Sigmoid colon (tissue), 4 donors: ENCODE results near the gene TMEM119.

ENCODE experiments used
- CTCF ChIP-seq, 4 experiments: fragments of 450-650 bp in 3 of 4; fragments of 200-600 bp in 1 of 4; IDR thresholded peaks; one replicate each; pipeline ENCODE4 v1.5.1; 2016 to 2019; ENCODE audit warnings: antibody characterized with exemption in 4 of 4, mild to moderate bottlenecking in 3 of 4, moderate library complexity in 2 of 4
- EP300 ChIP-seq, 4 donors: sonication (generic); formaldehyde crosslinking; IDR thresholded peaks; one replicate each; pipeline ENCODE4 v1.6.1; 2017; ENCODE audit warnings: antibody characterized with exemption in 4 of 4
- POLR2A ChIP-seq, 2 donors: fragments of 450-650 bp; IDR thresholded peaks; one replicate each; pipeline ENCODE4 v1.6.1; 2016; ENCODE audit warnings: antibody characterized with exemption in 2 of 2, mild to moderate bottlenecking in 2 of 2, moderate library complexity in 2 of 2
- POLR2AphosphoS5 ChIP-seq, 4 donors: sonication (generic); formaldehyde crosslinking; IDR thresholded peaks; one replicate each; pipeline ENCODE4 v1.6.1; 2017; ENCODE audit warnings: antibody characterized with exemption in 4 of 4

- TF ChIP-seq EP300 (IDR thresholded peaks at IDR 0.05) (no peak), POLR2AphosphoS5 (IDR thresholded peaks at IDR 0.05) (no peak), POLR2A (IDR thresholded peaks at IDR 0.05) (no peak), CTCF (IDR thresholded peaks at IDR 0.05) (no peak)
Measured at GRCh38 chr12:108585864-108586263, 12.0 kb downstream of the TMEM119 start.
